HG03045 (cell line): ENCODE measurements around the gene JPT2.

Experiments used
- ATAC-seq: cut with Tn5 transposase; IDR thresholded peaks from one replicate; pipeline ENCODE4 v1.9.1; 2021; ENCODE audit warnings: mild to moderate bottlenecking, moderate library complexity; ENCODE audit not compliant: unreplicated experiment

JPT2 gene

DNA sequence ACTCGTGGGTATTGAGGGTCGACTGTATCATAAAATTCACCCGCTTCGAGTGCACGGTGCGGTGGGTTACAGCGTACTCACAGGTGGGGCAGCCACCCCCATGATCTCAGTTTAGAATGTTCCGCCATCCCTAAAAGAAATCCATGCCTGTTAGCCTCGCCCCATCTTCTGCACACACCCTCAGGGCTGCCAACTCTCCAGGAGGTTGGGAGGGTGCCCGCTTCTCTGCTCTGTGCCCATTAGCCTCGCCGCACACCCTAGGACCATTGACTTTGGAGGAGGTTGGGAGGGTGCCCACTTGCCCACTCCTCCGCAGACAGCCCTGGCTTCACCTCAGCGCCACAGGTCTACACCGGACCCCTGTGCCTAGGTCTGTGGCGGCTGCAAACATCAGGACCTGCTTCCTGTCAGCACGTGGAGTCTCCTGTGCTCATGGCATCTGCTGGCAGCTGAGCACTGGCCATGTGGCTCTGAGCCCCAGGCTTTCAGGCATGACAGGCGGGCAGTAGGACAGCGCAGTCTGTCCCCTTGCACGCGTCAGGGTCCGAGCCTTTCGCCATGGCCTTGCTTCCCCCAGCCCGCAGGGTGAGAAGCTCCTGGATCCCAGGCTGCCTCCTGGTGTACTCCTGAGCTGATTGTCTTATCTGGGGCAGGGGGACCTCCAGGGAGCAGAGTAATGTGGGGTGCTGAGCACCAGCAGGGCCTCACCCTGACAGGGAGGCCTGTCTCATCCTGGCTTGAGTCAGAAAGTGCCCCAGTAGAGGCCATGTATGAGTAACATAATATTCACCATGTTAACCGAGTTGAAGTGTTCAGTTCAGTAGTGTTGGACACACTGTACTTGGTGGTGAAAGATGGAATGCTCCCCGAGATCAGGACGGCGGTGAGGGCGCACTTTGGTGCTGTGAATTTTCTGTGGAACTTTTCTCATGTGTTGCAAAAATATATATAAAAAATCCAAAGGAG, 71.4 kb downstream of the JPT2 start:
- ATAC-seq: no peak
